GM21447 (cell line): Measurements from ENCODE around the gene KLHL13.
A peak's percentile ranks its signal among the peaks of the same experiment; 100 is the strongest.
"Not testable (repeated sequence)": the region's sequence is repeated elsewhere in the genome, so short reads cannot be mapped to it uniquely, and the experiment has no call there.

ENCODE experiments used
- ATAC-seq: cut with Tn5 transposase; IDR thresholded peaks from one replicate; pipeline ENCODE4 v1.9.1; 2021; ENCODE audit not compliant: unreplicated experiment

KLHL13 gene

GRCh38 chrX:118088084-118088483 is 28.5 kb downstream of the KLHL13 start:
- no peak for ATAC-seq

DNA sequence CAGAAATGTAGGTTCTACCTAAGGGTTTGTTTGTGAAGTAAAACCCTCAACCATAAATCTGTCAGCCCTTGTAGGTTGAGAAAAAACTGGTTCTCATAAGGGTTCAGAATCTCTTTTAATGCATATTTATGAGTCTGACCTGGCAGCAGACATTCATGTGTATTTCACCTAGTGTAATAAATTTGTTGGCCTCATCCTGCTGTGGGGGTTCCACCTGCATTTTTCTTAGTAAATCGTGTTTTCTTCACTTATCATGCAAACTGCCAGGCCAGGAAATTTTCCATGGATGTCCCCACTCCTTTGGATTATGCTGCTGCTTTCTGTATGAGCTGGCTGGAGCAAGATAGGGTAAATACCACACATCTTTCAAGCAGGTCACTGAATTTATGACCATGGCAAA is 42.4 kb downstream of the KLHL13 start:
- no peak for ATAC-seq

- no peak for ATAC-seq
These were observed 49.6 kb downstream of the KLHL13 start for GRCh38 chrX:118066867-118067515.

- peak; percentile 77 for ATAC-seq
These were observed 53.6 kb downstream of the KLHL13 start for GRCh38 chrX:118062817-118063615.

- ATAC-seq, result no peak
These were observed 54.4 kb downstream of the KLHL13 start for GRCh38 chrX:118062048-118062789.

DNA sequence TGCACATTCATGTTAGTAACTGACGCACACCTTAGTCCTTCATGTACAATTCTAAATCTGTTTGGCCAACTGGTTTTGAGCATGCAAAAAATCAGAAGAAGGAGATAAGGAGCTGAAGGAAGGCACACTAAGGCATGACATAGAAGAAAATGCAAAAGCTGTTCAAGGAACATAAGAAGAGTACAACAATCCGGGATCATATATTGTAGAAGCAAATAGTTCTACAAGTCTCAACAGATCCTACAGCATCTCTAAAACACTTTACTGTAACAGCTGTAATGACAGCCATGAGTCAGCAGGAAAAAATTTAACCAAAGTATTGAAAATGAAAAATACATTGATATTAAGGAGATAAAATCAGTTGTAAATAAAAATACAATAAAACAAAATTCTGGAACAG is 57.7 kb downstream of the KLHL13 start:
- ATAC-seq, result no peak

DNA sequence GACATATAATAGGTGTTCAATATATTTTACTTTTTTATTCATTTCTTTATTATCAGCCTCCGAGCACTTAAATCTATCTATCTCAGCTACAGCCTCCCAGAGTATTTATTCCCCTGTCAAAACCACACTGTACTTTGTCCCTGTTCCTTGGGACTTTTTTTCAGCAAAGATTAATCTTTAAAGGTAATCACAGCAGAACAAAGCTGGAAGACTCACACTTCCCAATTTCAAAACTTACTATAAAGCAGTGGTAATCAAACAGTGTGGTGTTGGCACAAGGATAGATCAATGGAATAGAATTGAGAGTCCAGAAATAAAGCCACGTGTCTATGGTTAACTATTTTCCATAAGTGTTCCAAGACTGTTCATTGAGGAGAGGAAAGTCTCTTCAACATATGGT is 59.7 kb downstream of the KLHL13 start:
- ATAC-seq, result no peak

DNA sequence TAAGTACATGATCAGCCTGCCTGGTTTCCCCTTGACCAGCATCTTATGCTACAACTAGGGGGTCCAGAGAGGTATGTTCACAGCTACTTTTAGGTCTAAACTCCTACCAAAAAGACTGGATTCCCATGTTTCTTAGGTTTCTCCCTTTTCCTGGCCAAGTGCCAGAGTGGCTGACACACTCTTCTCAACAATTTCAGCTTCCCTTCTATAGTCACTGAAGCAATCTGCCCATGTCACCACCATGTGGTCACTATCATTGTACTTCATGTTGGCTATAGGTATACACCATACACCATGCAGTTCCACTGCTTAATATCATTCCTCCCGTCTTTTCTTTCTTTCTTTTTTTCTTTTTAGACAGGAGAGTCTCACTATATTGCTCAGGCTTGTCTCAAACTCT is 66.9 kb downstream of the KLHL13 start:
- no peak for ATAC-seq

- no peak for ATAC-seq
These were observed 69.0 kb downstream of the KLHL13 start for GRCh38 chrX:118047446-118048186.

GRCh38 chrX:118039591-118039990 is 77.0 kb downstream of the KLHL13 start:
- no peak for ATAC-seq

- ATAC-seq, result no peak
These were observed 77.8 kb downstream of the KLHL13 start for GRCh38 chrX:118038614-118039365.

GRCh38 chrX:118026631-118027030 is 90.0 kb downstream of the KLHL13 start:
- ATAC-seq, result no peak

DNA sequence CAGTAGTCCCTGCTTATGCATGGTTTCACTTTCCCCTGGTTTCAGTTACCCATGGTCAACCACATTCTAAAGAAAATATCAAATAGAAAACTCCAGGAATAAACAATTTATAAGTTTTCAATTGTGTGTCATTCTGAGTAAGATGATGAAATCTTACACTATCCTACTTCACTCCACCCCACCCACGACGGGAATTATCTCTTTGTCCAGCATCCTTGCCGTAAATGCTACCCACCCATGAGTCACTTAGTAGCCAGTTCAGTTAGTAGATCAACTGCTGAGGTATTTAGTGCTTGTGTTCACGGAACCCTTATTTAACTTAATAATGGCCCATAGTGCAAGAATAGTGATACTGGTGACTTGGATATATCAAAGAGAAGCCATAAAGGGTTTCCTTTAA is 91.4 kb downstream of the KLHL13 start:
- ATAC-seq, result no peak

DNA sequence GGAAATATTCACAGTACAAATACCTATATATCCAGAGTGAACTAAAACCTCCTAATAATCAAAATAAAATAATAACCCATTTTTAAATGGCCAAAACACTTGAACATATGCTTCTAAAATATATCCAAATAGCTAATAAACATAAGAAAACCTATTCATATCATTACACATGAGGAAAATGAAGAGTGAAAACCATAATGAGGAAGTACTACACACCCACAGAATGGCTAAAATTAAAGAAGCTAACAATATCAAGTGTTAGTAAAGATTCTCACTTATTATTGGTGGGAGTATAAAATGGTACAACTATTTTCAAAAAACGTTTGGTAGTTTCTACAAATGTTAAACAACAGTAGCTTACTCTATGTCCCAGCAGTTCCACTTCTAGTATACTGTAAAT is 92.1 kb downstream of the KLHL13 start:
- no peak for ATAC-seq

- ATAC-seq, result no peak
These were observed 93.9 kb downstream of the KLHL13 start for GRCh38 chrX:118022753-118023152.

DNA sequence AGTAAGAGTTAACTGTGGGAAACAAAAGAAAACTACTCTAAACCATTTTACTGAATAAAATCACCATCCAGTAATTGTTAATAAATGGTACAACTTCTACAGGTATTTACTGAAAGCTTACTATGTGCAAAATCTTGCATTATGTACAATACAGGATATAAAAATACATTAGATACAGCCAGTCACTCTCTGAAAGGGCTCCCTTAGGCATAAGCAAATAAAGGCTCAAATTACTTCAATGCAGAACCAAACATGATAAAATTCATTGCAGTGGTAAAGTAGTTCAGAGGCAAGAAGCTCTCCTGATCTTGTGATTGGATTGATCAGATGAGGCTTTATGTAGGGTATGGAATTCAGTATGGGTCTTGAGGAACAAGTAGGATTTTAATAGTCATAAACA is 100.2 kb downstream of the KLHL13 start:
- ATAC-seq, result no peak

GRCh38 chrX:118002417-118002816 is 114.2 kb downstream of the KLHL13 start:
- not testable (repeated sequence) for ATAC-seq

- no peak for ATAC-seq
These were observed 116.1 kb downstream of the KLHL13 start for GRCh38 chrX:118000518-118000917.

GRCh38 chrX:117998171-117998570 is 118.4 kb downstream of the KLHL13 start:
- no peak for ATAC-seq

DNA sequence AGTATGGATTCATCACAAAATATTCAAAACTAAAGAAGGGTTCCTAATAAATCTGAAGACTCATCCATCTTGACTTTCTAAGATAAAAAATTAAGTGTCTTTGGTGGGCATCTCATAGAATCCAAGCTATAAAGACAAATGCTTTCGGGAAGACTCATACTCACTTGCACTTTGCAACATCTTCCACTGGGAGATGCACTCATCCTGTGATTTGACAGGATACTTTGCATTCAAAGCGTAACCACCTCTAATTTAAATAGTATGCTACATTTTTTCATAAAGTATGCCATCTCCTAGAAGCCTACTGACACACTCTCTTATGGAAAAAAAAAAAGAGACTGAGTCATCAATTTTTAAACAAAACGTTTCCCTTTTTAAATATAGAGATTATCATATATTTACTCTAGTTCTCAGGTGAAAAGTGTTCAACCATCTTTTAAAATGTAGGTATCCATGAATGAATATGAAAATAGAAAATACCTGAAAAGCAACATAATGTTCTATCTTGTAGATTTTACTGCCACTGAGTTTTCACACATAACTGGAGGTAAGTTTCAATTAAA is 119.6 kb downstream of the KLHL13 start:
- ATAC-seq, result no peak
